ENCODE measurements around the gene PRRT3. TPM values are rescaled to one million over a fixed set of nuclear protein-coding genes. Genes with fewer than 3 reads are reported as not detected.

PRRT3 gene
- total and polyA plus RNA-seq, 10 donors: 0.65 to 2.4 (median 1.8) TPM

DNA sequence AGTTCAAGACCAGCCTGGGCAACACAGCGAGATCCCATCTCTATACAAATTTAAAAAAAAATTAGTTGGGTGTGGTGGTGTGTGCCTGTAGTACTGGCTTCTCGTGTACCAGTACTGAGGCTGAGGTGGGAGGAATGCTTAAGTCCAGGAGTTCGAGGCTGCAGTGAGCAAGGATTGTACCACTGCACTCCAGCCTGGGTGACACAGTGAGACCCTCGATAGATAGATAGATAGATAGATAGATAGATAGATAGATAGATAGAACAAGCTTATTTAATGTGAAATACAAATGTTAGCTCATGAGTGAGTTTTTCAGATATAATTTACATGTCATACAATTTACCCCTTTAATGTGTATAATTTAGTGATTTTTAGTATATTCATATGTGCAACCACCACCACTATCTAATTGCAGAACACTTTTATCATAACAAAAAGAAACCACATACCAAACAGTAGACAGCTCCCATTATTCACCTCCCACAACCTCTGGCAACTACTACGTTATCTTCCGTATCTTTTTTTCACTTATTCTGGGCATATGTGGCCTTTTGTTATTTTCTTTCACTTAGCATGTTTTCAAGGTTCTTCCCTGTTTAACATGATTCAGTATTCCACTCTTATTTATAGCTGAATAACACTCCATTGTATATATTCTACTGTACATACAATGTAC, 13.1 kb upstream of the PRRT3 start:
- Histone ChIP-seq H3K27me3 (replicated peaks in 1 of 7) (no peaks in the 10 kb centered on the region), H3K36me3 (peaks cover 4 to 100% (median 62%) of the 10 kb centered on the region in 6 donors), H3K4me1 (no peaks in the 10 kb centered on the region), H3K4me3 (no peak overlapping the region), H3K9me3 (no peaks in the 10 kb centered on the region), H3K27ac (no peak overlapping the region)
- intact Hi-C loops (cut with DNase I; ENCODE audit: low total_unique reads): no loop called here
- DNase-seq: no peak
- 92 to 97% (median 95%) methylated on average over 6 of the region's 6 CpGs for WGBS, 5 donors
- TF ChIP-seq, protein P1, sequence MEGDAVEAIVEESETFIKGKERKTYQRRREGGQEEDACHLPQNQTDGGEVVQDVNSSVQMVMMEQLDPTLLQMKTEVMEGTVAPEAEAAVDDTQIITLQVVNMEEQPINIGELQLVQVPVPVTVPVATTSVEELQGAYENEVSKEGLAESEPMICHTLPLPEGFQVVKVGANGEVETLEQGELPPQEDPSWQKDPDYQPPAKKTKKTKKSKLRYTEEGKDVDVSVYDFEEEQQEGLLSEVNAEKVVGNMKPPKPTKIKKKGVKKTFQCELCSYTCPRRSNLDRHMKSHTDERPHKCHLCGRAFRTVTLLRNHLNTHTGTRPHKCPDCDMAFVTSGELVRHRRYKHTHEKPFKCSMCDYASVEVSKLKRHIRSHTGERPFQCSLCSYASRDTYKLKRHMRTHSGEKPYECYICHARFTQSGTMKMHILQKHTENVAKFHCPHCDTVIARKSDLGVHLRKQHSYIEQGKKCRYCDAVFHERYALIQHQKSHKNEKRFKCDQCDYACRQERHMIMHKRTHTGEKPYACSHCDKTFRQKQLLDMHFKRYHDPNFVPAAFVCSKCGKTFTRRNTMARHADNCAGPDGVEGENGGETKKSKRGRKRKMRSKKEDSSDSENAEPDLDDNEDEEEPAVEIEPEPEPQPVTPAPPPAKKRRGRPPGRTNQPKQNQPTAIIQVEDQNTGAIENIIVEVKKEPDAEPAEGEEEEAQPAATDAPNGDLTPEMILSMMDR (IDR thresholded peaks at IDR 0.05 in 8 of 11, conservative IDR thresholded peaks at IDR 0.05 in 3 of 11): no peak
- TF ChIP-seq POLR2A (IDR thresholded peaks at IDR 0.05): no peak

DNA sequence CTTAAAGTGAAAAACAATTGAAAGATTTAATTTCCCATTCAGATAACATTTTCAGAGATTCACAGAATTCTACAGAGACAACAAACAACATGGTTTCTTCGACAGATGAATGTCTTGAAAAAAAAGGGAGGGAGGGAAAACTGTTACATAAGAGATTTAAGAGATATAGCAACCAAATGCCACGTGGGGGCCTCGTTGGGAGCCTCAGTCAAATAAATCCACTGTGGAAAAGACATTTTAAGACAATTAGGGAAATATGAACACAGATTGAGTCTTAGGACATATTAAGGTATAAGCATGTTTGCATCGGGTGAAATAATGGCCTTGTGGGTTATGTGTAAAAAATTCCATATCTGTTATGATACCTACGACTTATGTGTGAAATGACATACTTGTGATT, 5.0 kb upstream of the PRRT3 start:
- WGBS, 5 donors: 44 to 50% (median 45%) methylated on average over 5 of the region's 5 CpGs
- no peaks in the 10 kb centered on the region for H3K9me3 ChIP-seq
- no peak for DNase-seq
- TF ChIP-seq POLR2A (IDR thresholded peaks at IDR 0.05): no peak
- TF ChIP-seq, protein P1 (IDR thresholded peaks at IDR 0.05 in 8 of 11, conservative IDR thresholded peaks at IDR 0.05 in 3 of 11): no peak
- TF ChIP-seq POLR2AphosphoS5 (IDR thresholded peaks at IDR 0.05): no peak
- peaks cover 0 to 27% (median 9%) of the 10 kb centered on the region in 6 donors for H3K36me3 ChIP-seq
- H3K27ac ChIP-seq: no peak overlapping the region
- peaks cover 0 to 4% (median 2%) of the 10 kb centered on the region in 6 donors for H3K4me1 ChIP-seq
- intact Hi-C loops (cut with DNase I; ENCODE audit: low total_unique reads): no loop called here
- no peak overlapping the region for H3K4me3 ChIP-seq
- H3K27me3 ChIP-seq (replicated peaks in 1 of 7): peaks cover 0 to 3% (median 0%) of the 10 kb centered on the region in 7 donors

DNA sequence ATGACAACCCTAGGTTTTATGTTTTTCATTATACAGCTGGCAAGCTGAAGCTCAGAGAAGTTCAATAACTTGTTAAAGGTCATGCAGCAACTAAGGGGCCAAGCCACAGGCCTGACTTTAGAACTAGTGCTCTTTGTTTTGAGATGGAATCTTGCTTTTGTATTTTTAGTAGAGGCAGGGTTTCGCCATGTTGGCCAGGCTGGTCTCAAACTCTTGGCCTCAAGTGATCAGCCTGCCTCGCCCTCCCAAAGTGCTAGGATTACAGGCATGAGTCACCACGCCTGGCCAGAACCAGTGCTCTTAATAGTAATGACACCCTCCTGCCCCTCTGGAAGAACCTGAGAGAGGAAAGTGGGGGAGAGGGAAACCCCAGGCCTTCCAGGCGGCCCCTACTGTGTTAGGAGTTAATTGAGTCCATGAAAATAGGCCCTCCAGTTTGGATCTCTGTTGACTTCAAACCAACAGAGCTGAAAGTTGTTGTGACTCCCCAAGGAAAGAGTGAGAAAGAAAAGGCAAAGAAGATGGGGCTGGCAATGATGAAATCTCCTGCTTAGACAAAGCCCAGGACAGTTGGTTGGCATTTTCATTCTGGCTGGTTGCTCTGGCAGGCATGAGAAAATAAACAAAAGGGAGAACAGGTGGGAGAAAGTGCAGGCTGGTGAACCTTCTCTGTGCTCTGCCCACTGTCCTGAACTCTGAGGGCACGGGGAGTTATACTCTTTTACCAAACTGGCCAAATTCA, 3.6 kb upstream of the PRRT3 start:
- H3K27ac ChIP-seq: no peak overlapping the region
- peaks cover 6 to 19% (median 14%) of the 10 kb centered on the region in 6 donors for H3K4me1 ChIP-seq
- WGBS, 5 donors: 85 to 93% (median 88%) methylated on average over 5 of the region's 5 CpGs
- H3K9me3 ChIP-seq: no peaks in the 10 kb centered on the region
- peaks cover 0 to 13% (median 0%) of the 10 kb centered on the region in 6 donors for H3K36me3 ChIP-seq
- peaks cover 0 to 14% (median 0%) of the 10 kb centered on the region in 7 donors for H3K27me3 ChIP-seq (replicated peaks in 1 of 7)
- no peak overlapping the region for H3K4me3 ChIP-seq
- no peak for TF ChIP-seq POLR2AphosphoS5 (IDR thresholded peaks at IDR 0.05)
- TF ChIP-seq POLR2A (IDR thresholded peaks at IDR 0.05): no peak
- no peak for DNase-seq
- intact Hi-C loops (cut with DNase I; ENCODE audit: low total_unique reads): no loop called here

DNA sequence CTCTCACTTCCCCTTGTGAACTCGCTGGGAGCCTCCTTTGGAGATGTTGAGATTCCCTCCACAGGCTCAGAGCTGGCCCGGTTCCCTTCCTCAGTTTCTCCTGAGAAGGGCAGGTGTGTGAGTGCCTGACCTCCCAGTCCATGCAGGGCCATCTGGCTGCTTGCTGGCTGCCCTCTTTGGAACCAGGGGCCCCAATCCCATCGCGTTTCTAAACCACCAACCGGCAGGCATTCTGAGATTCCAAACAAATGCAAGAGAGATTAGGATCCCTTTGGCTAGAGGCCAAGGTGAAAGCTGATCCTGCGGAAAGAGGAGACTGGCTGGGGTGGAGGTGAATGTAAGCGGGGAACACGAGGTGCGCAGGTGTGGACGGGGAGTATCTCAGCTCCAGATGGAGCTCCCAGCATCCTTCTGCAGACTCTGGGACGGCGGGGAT, 2.9 kb upstream of the PRRT3 start:
- no peak for TF ChIP-seq POLR2A (IDR thresholded peaks at IDR 0.05)
- TF ChIP-seq, protein P1 (IDR thresholded peaks at IDR 0.05 in 8 of 11, conservative IDR thresholded peaks at IDR 0.05 in 3 of 11): no peak
- TF ChIP-seq POLR2AphosphoS5 (IDR thresholded peaks at IDR 0.05): no peak
- Histone ChIP-seq H3K27ac (no peak overlapping the region), H3K4me1 (peaks cover 6 to 21% (median 15%) of the 10 kb centered on the region in 6 donors), H3K36me3 (peaks cover 0 to 8% (median 0%) of the 10 kb centered on the region in 6 donors), H3K9me3 (no peaks in the 10 kb centered on the region), H3K4me3 (no peak overlapping the region), H3K27me3 (replicated peaks in 1 of 7) (peaks cover 0 to 14% (median 0%) of the 10 kb centered on the region in 7 donors)
- 65 to 81% (median 70%) methylated on average over 12 of the region's 12 CpGs for WGBS, 5 donors
- DNase-seq: no peak
- intact Hi-C loops (cut with DNase I; ENCODE audit: low total_unique reads): no loop called here
